ENCODE results near the gene SLC39A11.

- no peak for TF ChIP-seq CTCF (IDR thresholded peaks at IDR 0.05; ENCODE audit: low read length)
- TF ChIP-seq EZH2 (optimal IDR thresholded peaks at IDR 0.05; ENCODE audit: low read depth, low read length): no peak
Measured at GRCh38 chr17:72811976-72812687, 280.4 kb downstream of the SLC39A11 start.

Measured in MM.1S (cell line).